NCI-H187 treated with DMSO at 0.1 percent for 48 hours (cell line): Measurements from ENCODE around the gene CRTC2.
A peak's percentile ranks its signal among the peaks of the same experiment; 100 is the strongest.

Source experiments
- DNase-seq: peaks from one replicate; lab custom pipeline; 2025; lab: John Stamatoyannopoulos, UW

CRTC2 gene

GRCh38 chr1:153973071-153973470, 14.7 kb upstream of the CRTC2 start:
- no peak for DNase-seq

GRCh38 chr1:153970346-153970745, 11.9 kb upstream of the CRTC2 start:
- no peak for DNase-seq

GRCh38 chr1:153968972-153969371, 10.6 kb upstream of the CRTC2 start:
- DNase-seq, result no peak

- DNase-seq, result no peak
Observed at GRCh38 chr1:153968408-153968807, 10.0 kb upstream of the CRTC2 start.

- peak; percentile 57 for DNase-seq
Observed at GRCh38 chr1:153968000-153968363, 9.6 kb upstream of the CRTC2 start.

- DNase-seq, result peak; percentile 99
Observed at GRCh38 chr1:153967107-153967999, 8.9 kb upstream of the CRTC2 start, which contains the start of gene CREB3L4. Gene CREB3L4 (plus strand): TSS chr1:153967902. CDS start chr1:153968526, 624 bp downstream.

GRCh38 chr1:153963850-153964331, 5.5 kb upstream of the CRTC2 start:
- DNase-seq, result no peak

GRCh38 chr1:153963030-153963849, 4.8 kb upstream of the CRTC2 start, which contains the start of gene SLC39A1:
Gene SLC39A1 (minus strand): TSS chr1:153963537. CDS start chr1:153962715, 822 bp downstream.
- peak; percentile 99 for DNase-seq

GRCh38 chr1:153962088-153963029, 3.9 kb upstream of the CRTC2 start:
- DNase-seq, result no peak

GRCh38 chr1:153961421-153961820, 3.0 kb upstream of the CRTC2 start:
- no peak for DNase-seq

GRCh38 chr1:153960206-153960605, 1.8 kb upstream of the CRTC2 start:
- DNase-seq, result no peak

- DNase-seq, result no peak
Observed at GRCh38 chr1:153959454-153959853, 1.0 kb upstream of the CRTC2 start.

GRCh38 chr1:153958961-153959260, 499 bp upstream of the CRTC2 start:
- no peak for DNase-seq

GRCh38 chr1:153957744-153958110, 685 bp downstream of the CRTC2 start:
- no peak for DNase-seq

GRCh38 chr1:153956997-153957715, 1.3 kb downstream of the CRTC2 start:
- no peak for DNase-seq

GRCh38 chr1:153954826-153955225, 3.6 kb downstream of the CRTC2 start:
- no peak for DNase-seq

GRCh38 chr1:153953859-153954365, 4.5 kb downstream of the CRTC2 start:
- DNase-seq, result no peak

GRCh38 chr1:153951801-153952200, 6.6 kb downstream of the CRTC2 start:
- no peak for DNase-seq

GRCh38 chr1:153951183-153951582, 7.2 kb downstream of the CRTC2 start:
- DNase-seq, result no peak

- DNase-seq, result peak; percentile 36
Observed at GRCh38 chr1:153946622-153947241, 11.7 kb downstream of the CRTC2 start, which contains the start of gene DENND4B. Gene DENND4B (minus strand): TSS chr1:153946718. CDS start chr1:153944374, 2,344 bp downstream.
